ENCODE data around the gene E4F1. TPM values are rescaled to one million over a fixed set of nuclear protein-coding genes. Genes with fewer than 3 reads are reported as not detected.

E4F1 gene
- total and polyA plus RNA-seq, 2 of the 13 experiments (the other 11 are each of a cell fraction or from before 2014, with no cell fraction given), result 13.8 to 19.5 TPM

DNA sequence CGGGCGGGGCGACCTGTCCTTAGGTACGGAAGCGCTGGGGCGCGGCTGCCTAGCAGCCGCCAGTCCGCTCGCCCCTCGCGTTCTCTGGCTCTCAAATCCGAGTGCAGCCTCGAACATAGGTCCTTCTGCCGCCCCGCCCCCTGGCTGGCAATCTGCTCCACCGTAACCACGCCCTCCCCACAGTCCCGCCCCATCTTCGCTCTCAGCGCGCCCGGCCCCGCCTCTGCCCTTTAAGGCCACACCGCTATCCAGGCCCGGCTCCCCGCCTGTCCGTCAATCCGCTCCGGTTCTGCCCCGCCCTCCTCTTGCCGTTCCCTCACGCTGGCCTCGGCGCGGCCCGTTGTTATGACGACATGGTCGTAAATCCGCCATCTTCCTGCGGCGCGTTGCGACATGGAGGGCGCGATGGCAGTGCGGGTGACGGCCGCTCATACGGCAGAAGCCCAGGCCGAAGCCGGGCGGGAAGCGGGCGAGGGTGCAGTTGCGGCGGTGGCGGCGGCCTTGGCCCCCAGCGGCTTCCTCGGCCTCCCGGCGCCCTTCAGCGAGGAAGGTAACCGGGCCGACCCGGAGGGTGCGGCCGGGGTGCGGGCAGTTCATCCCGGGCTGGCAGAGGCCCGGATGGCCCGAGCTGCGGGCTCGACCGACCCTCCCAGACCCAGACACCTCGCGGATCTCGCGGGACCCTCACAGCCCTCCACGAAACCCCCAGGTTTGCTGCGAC is at the start of gene E4F1 (continued):
- no peak for TF ChIP-seq TRIM22 (IDR thresholded peaks at IDR 0.05)
- TF ChIP-seq SMC3 (IDR thresholded peaks at IDR 0.05; ENCODE audit: low read length), result no peak
- TF ChIP-seq, protein P1, sequence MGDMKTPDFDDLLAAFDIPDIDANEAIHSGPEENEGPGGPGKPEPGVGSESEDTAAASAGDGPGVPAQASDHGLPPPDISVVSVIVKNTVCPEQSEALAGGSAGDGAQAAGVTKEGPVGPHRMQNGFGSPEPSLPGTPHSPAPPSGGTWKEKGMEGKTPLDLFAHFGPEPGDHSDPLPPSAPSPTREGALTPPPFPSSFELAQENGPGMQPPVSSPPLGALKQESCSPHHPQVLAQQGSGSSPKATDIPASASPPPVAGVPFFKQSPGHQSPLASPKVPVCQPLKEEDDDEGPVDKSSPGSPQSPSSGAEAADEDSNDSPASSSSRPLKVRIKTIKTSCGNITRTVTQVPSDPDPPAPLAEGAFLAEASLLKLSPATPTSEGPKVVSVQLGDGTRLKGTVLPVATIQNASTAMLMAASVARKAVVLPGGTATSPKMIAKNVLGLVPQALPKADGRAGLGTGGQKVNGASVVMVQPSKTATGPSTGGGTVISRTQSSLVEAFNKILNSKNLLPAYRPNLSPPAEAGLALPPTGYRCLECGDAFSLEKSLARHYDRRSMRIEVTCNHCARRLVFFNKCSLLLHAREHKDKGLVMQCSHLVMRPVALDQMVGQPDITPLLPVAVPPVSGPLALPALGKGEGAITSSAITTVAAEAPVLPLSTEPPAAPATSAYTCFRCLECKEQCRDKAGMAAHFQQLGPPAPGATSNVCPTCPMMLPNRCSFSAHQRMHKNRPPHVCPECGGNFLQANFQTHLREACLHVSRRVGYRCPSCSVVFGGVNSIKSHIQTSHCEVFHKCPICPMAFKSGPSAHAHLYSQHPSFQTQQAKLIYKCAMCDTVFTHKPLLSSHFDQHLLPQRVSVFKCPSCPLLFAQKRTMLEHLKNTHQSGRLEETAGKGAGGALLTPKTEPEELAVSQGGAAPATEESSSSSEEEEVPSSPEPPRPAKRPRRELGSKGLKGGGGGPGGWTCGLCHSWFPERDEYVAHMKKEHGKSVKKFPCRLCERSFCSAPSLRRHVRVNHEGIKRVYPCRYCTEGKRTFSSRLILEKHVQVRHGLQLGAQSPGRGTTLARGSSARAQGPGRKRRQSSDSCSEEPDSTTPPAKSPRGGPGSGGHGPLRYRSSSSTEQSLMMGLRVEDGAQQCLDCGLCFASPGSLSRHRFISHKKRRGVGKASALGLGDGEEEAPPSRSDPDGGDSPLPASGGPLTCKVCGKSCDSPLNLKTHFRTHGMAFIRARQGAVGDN (CRISPR knock-in tag; IDR thresholded peaks at IDR 0.05), result peak; percentile 94
- peak; percentile 68 for TF ChIP-seq POLR2AphosphoS5 (IDR thresholded peaks at IDR 0.05; ENCODE audit: low read depth, low read length)
- peak; percentile 28; the same call in 1 of the 2 replicates for TF ChIP-seq ZNF317 (CRISPR knock-in tag; IDR thresholded peaks at IDR 0.05)
- TF ChIP-seq TBX2 (CRISPR knock-in tag; IDR thresholded peaks at IDR 0.05; ENCODE audit: borderline replicate concordance), result peak; percentile 95
- TF ChIP-seq, protein P2, sequence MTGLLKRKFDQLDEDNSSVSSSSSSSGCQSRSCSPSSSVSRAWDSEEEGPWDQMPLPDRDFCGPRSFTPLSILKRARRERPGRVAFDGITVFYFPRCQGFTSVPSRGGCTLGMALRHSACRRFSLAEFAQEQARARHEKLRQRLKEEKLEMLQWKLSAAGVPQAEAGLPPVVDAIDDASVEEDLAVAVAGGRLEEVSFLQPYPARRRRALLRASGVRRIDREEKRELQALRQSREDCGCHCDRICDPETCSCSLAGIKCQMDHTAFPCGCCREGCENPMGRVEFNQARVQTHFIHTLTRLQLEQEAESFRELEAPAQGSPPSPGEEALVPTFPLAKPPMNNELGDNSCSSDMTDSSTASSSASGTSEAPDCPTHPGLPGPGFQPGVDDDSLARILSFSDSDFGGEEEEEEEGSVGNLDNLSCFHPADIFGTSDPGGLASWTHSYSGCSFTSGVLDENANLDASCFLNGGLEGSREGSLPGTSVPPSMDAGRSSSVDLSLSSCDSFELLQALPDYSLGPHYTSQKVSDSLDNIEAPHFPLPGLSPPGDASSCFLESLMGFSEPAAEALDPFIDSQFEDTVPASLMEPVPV (CRISPR knock-in tag; IDR thresholded peaks at IDR 0.05), result peak; percentile 66; the same call in 1 of the 2 replicates
- TF ChIP-seq, protein P3, sequence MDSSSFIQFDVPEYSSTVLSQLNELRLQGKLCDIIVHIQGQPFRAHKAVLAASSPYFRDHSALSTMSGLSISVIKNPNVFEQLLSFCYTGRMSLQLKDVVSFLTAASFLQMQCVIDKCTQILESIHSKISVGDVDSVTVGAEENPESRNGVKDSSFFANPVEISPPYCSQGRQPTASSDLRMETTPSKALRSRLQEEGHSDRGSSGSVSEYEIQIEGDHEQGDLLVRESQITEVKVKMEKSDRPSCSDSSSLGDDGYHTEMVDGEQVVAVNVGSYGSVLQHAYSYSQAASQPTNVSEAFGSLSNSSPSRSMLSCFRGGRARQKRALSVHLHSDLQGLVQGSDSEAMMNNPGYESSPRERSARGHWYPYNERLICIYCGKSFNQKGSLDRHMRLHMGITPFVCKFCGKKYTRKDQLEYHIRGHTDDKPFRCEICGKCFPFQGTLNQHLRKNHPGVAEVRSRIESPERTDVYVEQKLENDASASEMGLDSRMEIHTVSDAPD (CRISPR knock-in tag; IDR thresholded peaks at IDR 0.05), result peak; percentile 63
- no peak for TF ChIP-seq ZNF713 (CRISPR knock-in tag; IDR thresholded peaks at IDR 0.05)
- TF ChIP-seq EP300 (IDR thresholded peaks at IDR 0.05; ENCODE audit: low read depth in 2 of 2, low read length in 2 of 2), result no peak
- TF ChIP-seq EP300 (CRISPR knock-in tag; IDR thresholded peaks at IDR 0.05; ENCODE audit: borderline replicate concordance), result 0 out of 2 replicates have a peak, but pooled peaks have one; percentile 16
- TF ChIP-seq SMARCE1 (IDR thresholded peaks at IDR 0.05; ENCODE audit: borderline replicate concordance), result no peak
- TF ChIP-seq BRCA1 (CRISPR knock-in tag; IDR thresholded peaks at IDR 0.05), result no peak
- TF ChIP-seq ZNF430 (CRISPR knock-in tag; IDR thresholded peaks at IDR 0.05), result peak; percentile 95
- peak; percentile 51; the same call in 1 of the 2 replicates for TF ChIP-seq ZNF138 (CRISPR knock-in tag; IDR thresholded peaks at IDR 0.05; ENCODE audit: low read depth)
- TF ChIP-seq ZNF674 (CRISPR knock-in tag; IDR thresholded peaks at IDR 0.05; ENCODE audit: low read depth), result no peak
- TF ChIP-seq ZNF776 (CRISPR knock-in tag; IDR thresholded peaks at IDR 0.05), result peak; percentile 88; the same call in 1 of the 2 replicates
- TF ChIP-seq HOXD1 (CRISPR knock-in tag; IDR thresholded peaks at IDR 0.05), result peak; percentile 92
- peak; percentile 81 for TF ChIP-seq ZMYM4 (CRISPR knock-in tag; IDR thresholded peaks at IDR 0.05)
- peak; percentile 69 for TF ChIP-seq DMAP1 (CRISPR knock-in tag; IDR thresholded peaks at IDR 0.05)
- TF ChIP-seq POLR2AphosphoS2 (IDR thresholded peaks at IDR 0.05; ENCODE audit: low read depth, low read length), result no peak
